ENCODE measurements around the gene MAT1A. TPM values are rescaled to one million over a fixed set of nuclear protein-coding genes. Genes with fewer than 3 reads are reported as not detected.

The MAT1A gene
- total RNA-seq, 1 experiment from 2014 or later = not detected

- Histone ChIP-seq H2AFZ (ENCODE audit: low read length) (no peak overlapping the region), H3K27me3 (ENCODE audit: low read length) (no peaks in the 10 kb centered on the region), H3K9ac (ENCODE audit: low read length) (no peak overlapping the region), H3K27ac (ENCODE audit: low read length) (no peak overlapping the region), H3K36me3 (ENCODE audit: insufficient read depth, low read length) (no peaks in the 10 kb centered on the region), H3K4me1 (ENCODE audit: low read length) (peaks cover 11% of the 10 kb centered on the region), H3K9me2 (replicated peaks; ENCODE audit: insufficient read depth, low read length) (no peaks in the 10 kb centered on the region), H3K4me2 (ENCODE audit: low read depth, low read length, poor library complexity, severe bottlenecking) (no peak overlapping the region), H4K20me1 (ENCODE audit: insufficient read depth, low read depth, low read length) (no peaks in the 10 kb centered on the region), H3K79me2 (ENCODE audit: low read length) (no peaks in the 10 kb centered on the region), H3K9me3 (ENCODE audit: low read length) (no peaks in the 10 kb centered on the region), H3K4me3 (ENCODE audit: low read length) (no peak overlapping the region)
- no peak for DNase-seq
Measured at GRCh38 chr10:80292607-80293239, 3.3 kb upstream of the MAT1A start.

GRCh38 chr10:80290474-80291220, 1.2 kb upstream of the MAT1A start:
- Histone ChIP-seq H3K79me2 (ENCODE audit: low read length) (no peaks in the 10 kb centered on the region), H3K36me3 (ENCODE audit: insufficient read depth, low read length) (no peaks in the 10 kb centered on the region), H3K4me2 (ENCODE audit: low read depth, low read length, poor library complexity, severe bottlenecking) (no peak overlapping the region), H3K4me1 (ENCODE audit: low read length) (peaks cover 16% of the 10 kb centered on the region), H3K27me3 (ENCODE audit: low read length) (no peaks in the 10 kb centered on the region), H3K4me3 (ENCODE audit: low read length) (no peak overlapping the region), H4K20me1 (ENCODE audit: insufficient read depth, low read depth, low read length) (no peaks in the 10 kb centered on the region), H3K9me2 (replicated peaks; ENCODE audit: insufficient read depth, low read length) (no peaks in the 10 kb centered on the region), H3K9me3 (ENCODE audit: low read length) (no peaks in the 10 kb centered on the region), H3K27ac (ENCODE audit: low read length) (no peak overlapping the region), H2AFZ (ENCODE audit: low read length) (no peak overlapping the region), H3K9ac (ENCODE audit: low read length) (no peak overlapping the region)
- no peak for DNase-seq

- no peaks in the 10 kb centered on the region for H3K9me3 ChIP-seq (ENCODE audit: low read length)
- peaks cover 16% of the 10 kb centered on the region for H3K4me1 ChIP-seq (ENCODE audit: low read length)
- no peaks in the 10 kb centered on the region for H3K27me3 ChIP-seq (ENCODE audit: low read length)
- no peak overlapping the region for H3K4me3 ChIP-seq (ENCODE audit: low read length)
- no peaks in the 10 kb centered on the region for H3K79me2 ChIP-seq (ENCODE audit: low read length)
- no peak overlapping the region for H2AFZ ChIP-seq (ENCODE audit: low read length)
- no peaks in the 10 kb centered on the region for H3K9me2 ChIP-seq (replicated peaks; ENCODE audit: insufficient read depth, low read length)
- no peaks in the 10 kb centered on the region for H3K36me3 ChIP-seq (ENCODE audit: insufficient read depth, low read length)
- no peak overlapping the region for H3K9ac ChIP-seq (ENCODE audit: low read length)
- no peaks in the 10 kb centered on the region for H4K20me1 ChIP-seq (ENCODE audit: insufficient read depth, low read depth, low read length)
- peak overlapping the region; percentile 16 for H3K4me2 ChIP-seq (ENCODE audit: low read depth, low read length, poor library complexity, severe bottlenecking)
- H3K27ac ChIP-seq (ENCODE audit: low read length) = no peak overlapping the region
- no peak for DNase-seq
Measured at GRCh38 chr10:80288849-80289248, 609 bp downstream of the MAT1A start.

DNA sequence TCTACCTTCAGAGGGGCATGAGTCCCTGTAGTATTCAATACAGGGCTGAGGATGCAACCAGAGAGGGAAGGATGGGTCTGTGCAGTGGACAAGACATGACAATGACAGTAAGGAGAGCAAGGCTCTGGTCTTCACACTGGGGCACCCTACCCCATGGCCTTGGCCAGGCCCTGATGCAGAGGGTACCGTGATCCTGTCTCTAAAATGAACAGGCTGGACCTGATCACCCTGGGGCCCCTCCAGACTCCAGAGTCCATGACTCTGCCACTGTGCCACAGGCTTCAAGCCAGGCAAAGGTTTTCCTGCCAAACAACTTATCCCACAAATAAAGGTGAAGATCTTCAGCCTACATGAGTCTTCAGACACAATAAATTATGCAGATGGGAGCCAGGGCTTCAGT, 4.9 kb downstream of the MAT1A start:
- no peak for DNase-seq
- H3K4me1 ChIP-seq (ENCODE audit: low read length) = peaks cover 38% of the 10 kb centered on the region
- no peaks in the 10 kb centered on the region for H3K9me3 ChIP-seq (ENCODE audit: low read length)
- no peak overlapping the region for H2AFZ ChIP-seq (ENCODE audit: low read length)
- H3K4me2 ChIP-seq (ENCODE audit: low read depth, low read length, poor library complexity, severe bottlenecking) = no peak overlapping the region
- H3K27ac ChIP-seq (ENCODE audit: low read length) = no peak overlapping the region
- H3K9ac ChIP-seq (ENCODE audit: low read length) = no peak overlapping the region
- H3K36me3 ChIP-seq (ENCODE audit: insufficient read depth, low read length) = no peaks in the 10 kb centered on the region
- no peaks in the 10 kb centered on the region for H3K79me2 ChIP-seq (ENCODE audit: low read length)
- H4K20me1 ChIP-seq (ENCODE audit: insufficient read depth, low read depth, low read length) = no peaks in the 10 kb centered on the region
- no peak overlapping the region for H3K4me3 ChIP-seq (ENCODE audit: low read length)
- H3K27me3 ChIP-seq (ENCODE audit: low read length) = no peaks in the 10 kb centered on the region
- H3K9me2 ChIP-seq (replicated peaks; ENCODE audit: insufficient read depth, low read length) = no peaks in the 10 kb centered on the region

GRCh38 chr10:80283536-80284199, 5.8 kb downstream of the MAT1A start:
- Histone ChIP-seq H3K27me3 (ENCODE audit: low read length) (no peaks in the 10 kb centered on the region), H3K4me1 (ENCODE audit: low read length) (peaks cover 37% of the 10 kb centered on the region), H3K79me2 (ENCODE audit: low read length) (no peaks in the 10 kb centered on the region), H2AFZ (ENCODE audit: low read length) (no peak overlapping the region), H3K36me3 (ENCODE audit: insufficient read depth, low read length) (no peaks in the 10 kb centered on the region), H3K9me2 (replicated peaks; ENCODE audit: insufficient read depth, low read length) (no peaks in the 10 kb centered on the region), H4K20me1 (ENCODE audit: insufficient read depth, low read depth, low read length) (no peaks in the 10 kb centered on the region), H3K9me3 (ENCODE audit: low read length) (no peaks in the 10 kb centered on the region), H3K4me3 (ENCODE audit: low read length) (no peak overlapping the region), H3K27ac (ENCODE audit: low read length) (no peak overlapping the region), H3K9ac (ENCODE audit: low read length) (no peak overlapping the region), H3K4me2 (ENCODE audit: low read depth, low read length, poor library complexity, severe bottlenecking) (no peak overlapping the region)
- no peak for DNase-seq

GRCh38 chr10:80283119-80283518, 6.3 kb downstream of the MAT1A start:
- Histone ChIP-seq H3K36me3 (ENCODE audit: insufficient read depth, low read length) (no peaks in the 10 kb centered on the region), H3K27ac (ENCODE audit: low read length) (no peak overlapping the region), H2AFZ (ENCODE audit: low read length) (no peak overlapping the region), H3K4me3 (ENCODE audit: low read length) (no peak overlapping the region), H3K27me3 (ENCODE audit: low read length) (no peaks in the 10 kb centered on the region), H3K79me2 (ENCODE audit: low read length) (no peaks in the 10 kb centered on the region), H3K4me2 (ENCODE audit: low read depth, low read length, poor library complexity, severe bottlenecking) (no peak overlapping the region), H3K9me3 (ENCODE audit: low read length) (no peaks in the 10 kb centered on the region), H3K9me2 (replicated peaks; ENCODE audit: insufficient read depth, low read length) (no peaks in the 10 kb centered on the region), H4K20me1 (ENCODE audit: insufficient read depth, low read depth, low read length) (no peaks in the 10 kb centered on the region), H3K4me1 (ENCODE audit: low read length) (peaks cover 31% of the 10 kb centered on the region), H3K9ac (ENCODE audit: low read length) (no peak overlapping the region)
- no peak for DNase-seq

DNA sequence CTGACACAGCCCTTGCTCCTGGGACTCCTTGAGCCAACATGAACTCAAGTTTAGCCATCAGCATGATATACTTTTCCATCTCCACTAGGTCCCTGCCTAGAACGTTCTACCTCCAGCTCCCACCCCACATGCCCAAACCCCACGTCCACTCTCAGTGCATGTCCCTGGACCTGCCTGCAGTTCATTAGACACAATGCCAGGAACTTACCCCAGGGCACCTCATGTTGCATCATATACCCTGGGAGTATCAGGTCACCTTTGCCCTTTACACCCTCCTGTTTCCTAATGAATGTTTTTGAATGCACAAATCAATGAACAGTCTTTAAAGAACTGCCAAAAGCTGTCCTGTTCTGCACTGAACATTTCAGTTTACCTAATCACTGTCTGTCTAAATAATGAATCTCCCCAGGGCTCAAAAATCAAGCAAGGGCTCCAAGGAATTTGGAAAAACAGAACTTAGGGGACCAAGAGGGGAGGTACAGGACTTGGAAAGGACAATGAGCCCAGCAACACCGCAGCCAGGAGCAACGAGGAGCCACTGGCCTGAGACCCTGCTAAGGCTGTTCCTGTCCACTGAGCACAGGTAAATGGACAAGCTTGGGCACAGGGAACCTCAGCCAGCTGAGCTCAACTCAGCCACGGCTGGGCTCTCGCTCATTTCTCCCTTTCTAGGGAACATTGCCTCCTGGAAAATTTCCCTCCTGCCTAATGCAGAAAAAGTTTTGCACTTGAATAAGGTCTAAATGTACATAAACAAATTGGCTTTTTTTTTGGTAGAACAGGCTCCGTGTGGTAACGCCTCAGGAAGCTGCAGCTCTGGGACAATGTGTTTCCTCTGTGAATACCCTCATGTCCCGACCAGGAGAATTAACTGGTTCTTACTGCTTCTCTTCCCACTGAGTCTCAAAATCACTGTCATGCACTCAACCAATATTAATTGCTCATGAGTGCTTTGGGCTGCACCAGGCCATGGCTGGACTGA, 7.4 kb downstream of the MAT1A start:
- H3K4me2 ChIP-seq (ENCODE audit: low read depth, low read length, poor library complexity, severe bottlenecking) = peak overlapping the region; percentile 34
- no peak overlapping the region for H3K4me3 ChIP-seq (ENCODE audit: low read length)
- no peaks in the 10 kb centered on the region for H4K20me1 ChIP-seq (ENCODE audit: insufficient read depth, low read depth, low read length)
- no peaks in the 10 kb centered on the region for H3K36me3 ChIP-seq (ENCODE audit: insufficient read depth, low read length)
- H3K9me3 ChIP-seq (ENCODE audit: low read length) = no peaks in the 10 kb centered on the region
- H3K27ac ChIP-seq (ENCODE audit: low read length) = no peak overlapping the region
- H3K9ac ChIP-seq (ENCODE audit: low read length) = no peak overlapping the region
- no peaks in the 10 kb centered on the region for H3K27me3 ChIP-seq (ENCODE audit: low read length)
- H3K79me2 ChIP-seq (ENCODE audit: low read length) = no peaks in the 10 kb centered on the region
- no peak for DNase-seq
- peaks cover 23% of the 10 kb centered on the region for H3K4me1 ChIP-seq (ENCODE audit: low read length)
- no peak overlapping the region for H2AFZ ChIP-seq (ENCODE audit: low read length)
- no peaks in the 10 kb centered on the region for H3K9me2 ChIP-seq (replicated peaks; ENCODE audit: insufficient read depth, low read length)

All from Karpas-422 (cell line).